A204.1 (cell line): ENCODE results near the gene RABL3.
"Not testable (repeated sequence)": the region's sequence is repeated elsewhere in the genome, so short reads cannot be mapped to it uniquely, and the experiment has no call there.

Source experiments
- FAIRE-seq: peaks from 2 replicates; lab custom pipeline; 2012; peaks lifted over from hg19 to GRCh38; lab: Jason Lieb, UNC

The RABL3 gene

DNA sequence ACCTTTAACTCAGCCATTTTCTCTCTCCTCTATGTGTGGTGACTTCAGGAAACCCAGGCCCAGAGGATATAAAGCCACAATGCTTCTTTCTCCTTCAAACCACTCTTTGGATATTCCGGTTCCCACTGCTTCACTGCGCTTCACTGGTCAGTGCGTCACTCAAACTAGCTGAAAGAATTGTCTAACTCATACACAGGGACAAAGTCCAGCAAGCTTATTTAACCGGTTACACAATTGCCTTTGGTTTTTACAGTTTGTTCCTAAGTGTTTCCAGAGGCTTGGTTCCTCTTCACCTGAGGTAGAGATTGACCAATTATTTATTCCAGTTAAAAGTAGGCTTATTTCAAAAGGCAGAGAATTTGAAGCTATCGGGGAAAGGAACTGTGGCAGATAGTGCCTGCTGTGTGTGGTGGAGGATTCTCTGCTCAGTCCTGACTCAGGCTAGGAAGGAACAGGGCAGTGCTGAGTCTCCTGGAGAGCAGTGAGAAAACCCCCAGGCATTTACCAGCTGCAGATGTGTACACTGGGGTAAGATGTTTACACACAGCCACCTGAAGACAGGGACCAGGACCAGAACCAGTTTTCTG is 60.1 kb downstream of the RABL3 start, which contains the start of gene HGD:
Gene HGD (minus strand): TSS at position 145 of the 587 bp plus-strand sequence. CDS start 128 bp downstream, at position 17.
- no peak for FAIRE-seq

DNA sequence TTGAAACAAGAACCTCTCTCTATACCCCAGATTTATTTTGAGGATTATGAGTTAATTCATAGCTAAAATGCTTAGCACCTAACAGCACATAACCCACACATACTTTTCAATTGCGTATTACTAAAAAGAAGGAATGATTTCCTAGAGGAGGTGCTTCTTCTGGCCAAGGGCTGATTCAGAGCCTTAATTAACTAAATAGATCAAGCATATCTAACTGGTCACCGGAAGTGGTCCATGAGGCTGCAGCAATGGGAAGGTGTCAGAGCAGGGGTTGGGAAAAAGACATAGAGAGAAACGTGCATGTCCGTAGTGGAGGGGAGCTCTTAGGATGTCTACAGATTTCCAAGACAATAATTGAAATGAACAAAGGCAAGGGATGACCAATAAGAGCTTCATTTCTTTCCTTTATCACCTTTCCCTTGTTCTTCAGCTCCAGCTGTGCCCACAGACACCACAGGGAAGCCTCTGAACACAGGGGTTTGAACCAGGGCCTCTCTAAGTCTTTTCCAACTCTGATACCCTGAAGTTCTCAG is 60.7 kb downstream of the RABL3 start:
- no peak for FAIRE-seq

DNA sequence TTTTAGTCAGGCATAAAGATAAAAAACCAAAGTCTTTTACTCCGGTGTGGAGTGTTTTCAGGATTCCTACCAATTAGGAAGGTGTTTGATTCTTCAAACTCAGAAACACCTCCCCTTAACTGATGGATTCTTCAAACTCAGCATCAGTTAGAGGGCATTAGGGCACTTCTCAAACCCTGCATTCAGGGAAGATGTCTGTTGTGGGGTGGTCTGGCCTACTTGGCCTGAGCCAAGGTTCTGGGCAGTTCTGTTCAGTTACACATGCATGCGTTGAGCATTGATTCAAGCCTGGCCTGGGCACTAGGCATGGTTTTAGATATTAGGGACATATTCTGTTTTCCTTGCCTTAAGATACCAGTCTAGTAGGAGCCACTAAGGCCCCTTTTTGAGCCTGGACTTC is 61.3 kb downstream of the RABL3 start:
- FAIRE-seq: no peak

DNA sequence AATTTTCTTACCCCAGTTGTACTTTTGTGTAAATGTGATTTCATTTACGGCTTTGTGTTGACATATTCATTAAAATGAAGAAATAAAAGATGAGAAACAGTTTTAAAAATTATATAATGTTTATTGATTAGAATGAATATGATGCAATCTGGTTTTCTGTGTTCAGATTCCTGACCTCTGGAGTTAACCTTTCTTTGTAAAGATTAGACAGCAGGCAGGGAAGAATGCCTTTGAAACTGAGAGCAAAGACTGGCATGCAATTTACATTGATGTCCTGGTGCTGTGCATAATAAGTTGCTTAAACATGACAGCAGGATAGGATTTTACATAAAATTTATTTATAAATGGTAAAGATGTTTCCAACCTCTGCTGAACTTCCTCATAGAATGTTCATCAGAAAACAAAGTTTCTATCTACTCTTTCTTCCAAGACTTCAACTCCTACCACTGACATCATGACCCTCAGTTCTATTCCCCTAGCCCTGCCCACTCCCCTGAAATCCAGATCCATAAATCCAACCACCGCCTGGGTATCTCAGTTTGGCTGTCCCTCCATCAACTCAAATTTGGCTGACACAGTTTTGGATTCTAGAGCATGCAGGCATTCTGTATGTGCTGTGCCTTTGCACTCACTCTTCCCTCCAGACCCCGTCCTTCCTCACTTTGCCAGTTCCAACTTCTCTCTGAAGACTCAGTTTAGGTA is 62.0 kb downstream of the RABL3 start:
- FAIRE-seq: no peak

- no peak for FAIRE-seq
These were observed 63.3 kb downstream of the RABL3 start for GRCh38 chr3:120678984-120679383.

DNA sequence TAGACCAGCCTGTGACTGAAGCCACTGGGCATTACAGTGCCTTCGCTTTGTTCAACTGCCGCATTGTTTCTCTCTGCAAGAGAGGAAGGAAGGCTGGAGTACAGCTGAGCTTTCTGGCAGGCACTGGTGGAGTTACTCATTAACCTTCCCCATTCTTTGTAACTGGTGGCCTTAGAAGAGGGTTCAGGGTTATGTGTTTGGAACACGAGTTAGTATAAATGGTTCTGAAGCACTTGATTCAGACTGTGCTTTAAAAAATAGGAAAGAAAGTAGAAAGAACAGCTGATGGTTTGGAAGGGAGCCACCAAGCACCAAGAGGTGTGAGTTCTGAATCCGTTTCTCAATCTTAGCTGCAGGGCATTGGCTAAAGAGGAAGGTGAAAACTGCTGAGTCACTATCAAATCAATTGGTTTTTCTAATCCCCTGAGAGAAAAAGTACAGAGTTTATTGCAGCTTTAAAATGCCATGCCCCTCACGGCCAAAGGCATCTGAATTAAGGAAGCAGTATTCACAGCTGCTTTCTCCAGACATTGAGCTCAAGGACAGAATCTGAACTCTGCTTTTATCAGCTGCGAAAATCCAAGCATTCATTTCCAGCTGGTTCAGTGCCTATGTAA is 63.9 kb downstream of the RABL3 start:
- no peak for FAIRE-seq

DNA sequence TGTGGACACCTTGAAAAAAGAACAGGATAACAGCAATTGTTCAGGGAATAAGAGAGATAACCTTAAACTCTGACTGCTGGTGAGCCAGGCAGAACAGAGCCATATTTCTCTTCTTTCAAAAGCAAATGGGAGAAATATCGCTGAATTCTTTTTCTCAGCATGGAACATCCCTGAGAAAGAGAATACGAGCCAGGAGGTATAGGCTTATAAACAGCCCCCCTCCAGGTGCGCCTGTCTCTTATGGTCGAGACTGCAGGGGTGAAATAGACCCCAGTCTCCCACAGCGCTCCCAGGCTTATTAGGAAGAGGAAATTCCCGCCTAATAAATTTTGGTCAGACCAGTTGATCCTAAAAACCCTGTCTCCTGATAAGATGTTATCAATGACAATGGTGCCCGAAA is 65.1 kb downstream of the RABL3 start:
- not testable (repeated sequence) for FAIRE-seq

DNA sequence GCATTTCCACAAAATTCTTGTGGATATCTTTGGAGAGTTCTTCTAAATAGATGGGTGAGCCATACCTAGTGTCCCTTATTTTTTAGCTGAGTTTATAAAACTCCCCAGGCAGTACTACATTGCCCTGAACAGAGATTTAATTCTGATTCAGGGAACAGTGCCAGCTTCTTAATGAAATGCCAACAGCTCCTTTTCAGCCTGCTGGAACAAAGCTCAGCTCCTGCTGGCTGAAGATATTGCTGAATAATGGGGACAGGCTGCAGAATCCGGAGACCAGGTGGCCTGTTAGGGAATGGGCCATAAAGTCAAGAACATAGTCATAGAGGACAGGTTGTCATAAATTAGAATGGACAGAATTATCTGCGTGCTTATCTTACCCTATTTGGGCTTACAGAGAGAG is 69.2 kb downstream of the RABL3 start:
- no peak for FAIRE-seq

- no peak for FAIRE-seq
These were observed 71.7 kb downstream of the RABL3 start for GRCh38 chr3:120670576-120670975.

DNA sequence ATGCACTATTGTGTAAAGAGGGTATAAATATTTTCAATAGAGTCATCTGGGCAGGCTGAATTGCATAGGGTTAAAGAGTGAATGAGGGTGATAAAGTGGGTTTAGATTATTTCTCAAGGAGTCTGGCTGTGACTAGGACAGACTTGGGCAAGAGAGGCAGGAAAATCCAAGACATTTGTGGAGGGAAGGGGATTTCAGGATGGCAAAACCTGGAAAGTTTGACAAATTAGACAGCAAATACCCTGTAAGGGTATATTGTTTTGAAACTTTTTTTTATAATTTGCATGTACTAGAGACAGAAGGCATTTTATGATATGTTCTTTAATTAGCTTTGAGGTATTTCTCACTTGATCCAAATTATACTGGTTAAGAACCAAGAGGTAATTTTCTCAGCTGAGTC is 77.4 kb downstream of the RABL3 start:
- FAIRE-seq: no peak

DNA sequence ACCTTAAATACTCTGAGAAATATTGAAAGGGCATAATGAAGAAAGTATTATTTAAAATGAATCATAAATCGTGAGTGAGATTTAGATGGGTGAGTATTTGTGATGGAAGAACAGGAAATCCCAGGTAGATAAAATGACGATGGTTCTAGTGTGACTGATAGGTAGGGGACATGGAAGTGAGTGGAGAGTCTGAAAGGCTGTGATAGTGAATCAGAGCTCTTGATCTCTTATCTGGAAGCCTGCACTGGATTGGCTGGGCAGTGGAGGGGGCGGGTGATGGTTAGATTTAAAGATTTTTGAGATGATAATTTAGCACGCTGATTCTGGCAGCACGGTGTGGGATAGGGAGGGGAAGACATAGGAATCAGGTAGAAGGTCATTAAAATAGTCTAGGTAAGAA is 80.4 kb downstream of the RABL3 start:
- no peak for FAIRE-seq

- FAIRE-seq: no peak
These were observed 81.0 kb downstream of the RABL3 start for GRCh38 chr3:120661106-120661905.

GRCh38 chr3:120659834-120660233 is 82.5 kb downstream of the RABL3 start:
- no peak for FAIRE-seq

DNA sequence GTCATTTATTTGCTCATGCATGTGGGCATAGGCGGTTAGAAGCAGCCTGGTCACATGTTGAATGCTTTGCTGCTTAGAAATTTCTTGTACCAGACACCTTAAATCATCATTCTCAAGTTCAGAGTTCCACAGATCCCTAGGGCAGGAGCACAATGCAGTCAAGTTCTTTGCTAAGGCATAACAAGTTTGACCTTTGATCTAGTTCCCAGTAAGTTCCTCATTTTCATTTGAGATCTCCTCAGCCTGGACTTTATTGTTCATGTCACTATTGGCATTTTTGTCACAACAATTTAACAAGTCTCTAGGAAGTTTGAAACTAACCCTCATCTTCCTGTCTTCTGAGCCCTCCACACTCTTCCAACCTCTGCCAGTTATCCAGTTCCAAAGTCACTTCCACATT is 83.0 kb downstream of the RABL3 start:
- FAIRE-seq: no peak

GRCh38 chr3:120652896-120653545 is 89.3 kb downstream of the RABL3 start:
- no peak for FAIRE-seq

DNA sequence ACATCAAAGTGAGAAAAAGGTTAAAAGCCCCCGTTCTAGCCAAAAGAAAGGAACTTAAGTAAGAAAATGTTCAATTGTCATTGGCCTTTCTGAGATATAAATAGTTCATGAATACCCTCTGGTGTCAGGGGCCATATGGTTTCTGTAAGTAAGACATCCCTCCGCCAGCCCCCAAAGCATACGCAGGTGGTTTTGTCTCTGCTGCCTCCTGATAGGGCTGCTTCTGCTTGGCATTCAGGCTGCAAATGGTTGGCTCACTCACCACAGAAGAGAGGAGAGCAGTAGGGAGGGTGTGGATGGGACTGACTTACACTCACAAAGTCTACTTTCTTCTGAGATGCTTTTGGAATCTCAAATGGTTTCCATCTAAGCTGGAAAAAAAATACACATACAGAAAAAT is 90.0 kb downstream of the RABL3 start:
- no peak for FAIRE-seq

DNA sequence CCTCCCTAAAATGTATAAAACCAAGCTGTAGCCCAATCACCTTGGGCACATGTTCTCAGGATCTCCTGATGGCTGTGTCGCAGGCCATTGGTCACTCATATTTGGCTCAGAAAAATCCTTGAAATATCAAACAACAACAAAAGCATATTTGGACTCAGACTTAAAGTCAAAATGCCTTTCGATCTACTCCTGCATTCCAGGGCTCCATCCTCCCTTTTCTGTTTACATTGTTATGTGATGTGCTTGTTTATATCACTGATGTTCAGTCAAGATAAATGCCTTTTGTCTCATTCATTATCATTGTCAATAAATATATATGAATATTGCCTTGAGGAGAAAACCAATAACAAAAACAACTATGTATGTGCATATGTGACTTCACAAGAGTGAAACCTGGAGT is 92.0 kb downstream of the RABL3 start:
- FAIRE-seq: no peak

DNA sequence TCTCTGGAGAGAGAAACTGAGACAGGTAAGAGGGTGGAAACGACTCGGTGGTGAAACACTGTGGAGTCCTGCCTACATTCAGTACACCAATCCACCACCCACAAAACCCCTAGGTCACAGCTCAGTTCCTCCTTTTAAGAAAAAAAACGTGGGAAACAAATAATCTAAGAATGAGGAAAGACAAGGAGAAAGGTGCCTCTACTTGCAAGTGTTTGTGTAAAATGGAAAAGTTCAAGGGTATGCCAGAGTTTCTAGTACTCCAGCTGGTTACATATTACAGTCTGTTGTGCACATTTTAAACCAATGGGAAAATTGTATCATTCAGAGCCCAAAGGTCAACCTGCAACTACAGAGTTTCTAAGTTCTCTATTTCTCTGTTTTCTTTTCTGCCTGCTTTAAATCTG is 92.5 kb downstream of the RABL3 start:
- no peak for FAIRE-seq

- FAIRE-seq: no peak
These were observed 94.0 kb downstream of the RABL3 start for GRCh38 chr3:120648290-120648689.

DNA sequence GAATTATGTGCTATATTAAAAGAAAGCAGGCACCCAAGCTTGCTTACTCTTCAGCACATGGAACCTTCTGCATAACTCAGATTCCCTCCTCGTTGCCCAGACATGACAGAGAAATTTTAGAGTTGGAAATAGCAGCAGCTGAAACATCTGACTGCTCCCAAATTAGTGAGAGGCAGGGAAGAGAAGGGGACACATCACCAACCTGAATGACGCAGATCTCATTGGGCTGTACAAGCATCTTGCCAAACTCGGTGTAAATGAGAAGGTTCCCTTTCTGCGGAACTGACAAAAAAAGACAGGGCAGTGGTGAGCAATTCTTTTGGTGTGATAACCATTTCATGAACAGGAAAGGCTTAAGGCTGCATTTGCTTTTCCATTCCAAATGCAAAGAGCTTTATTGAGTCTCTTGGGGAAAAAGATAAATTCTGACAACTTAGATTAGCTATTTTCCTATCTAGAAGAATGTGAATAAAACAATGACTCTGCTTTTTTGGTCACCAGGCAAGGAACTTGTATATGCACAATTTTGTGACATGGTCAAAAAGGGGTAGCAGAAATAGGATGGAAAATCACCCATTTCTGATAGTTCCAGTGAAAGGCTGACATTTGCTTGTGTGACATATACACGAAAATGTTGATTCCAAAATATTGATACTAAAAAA is 95.4 kb downstream of the RABL3 start:
- FAIRE-seq: no peak

GRCh38 chr3:120645083-120645845 is 97.1 kb downstream of the RABL3 start:
- no peak for FAIRE-seq
